ENCODE measurements around the gene MAB21L2.

MAB21L2 gene

DNA sequence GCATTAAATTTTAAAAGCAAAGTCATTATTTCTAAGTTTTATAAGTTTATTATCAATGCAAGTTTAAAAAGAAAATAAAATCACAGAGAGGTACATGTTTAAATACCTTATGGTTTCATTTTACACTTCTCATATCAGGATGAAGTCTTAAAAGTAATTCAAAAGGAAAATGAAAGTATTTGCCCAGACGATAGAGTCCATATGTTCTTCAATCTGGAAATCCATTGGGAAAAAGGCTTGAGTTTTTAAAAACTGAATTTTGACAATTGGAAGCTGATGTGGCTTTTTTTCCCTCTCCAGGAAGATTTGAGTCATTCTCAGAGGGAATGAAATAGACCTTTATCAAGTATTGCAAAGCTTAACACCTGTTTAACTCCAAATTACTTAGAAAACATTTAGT lies 37.1 kb downstream of the MAB21L2 start:
- no peak for DNase-seq

- DNase-seq, result no peak
These were observed 42.1 kb downstream of the MAB21L2 start for GRCh38 chr4:150624055-150624454.

DNA sequence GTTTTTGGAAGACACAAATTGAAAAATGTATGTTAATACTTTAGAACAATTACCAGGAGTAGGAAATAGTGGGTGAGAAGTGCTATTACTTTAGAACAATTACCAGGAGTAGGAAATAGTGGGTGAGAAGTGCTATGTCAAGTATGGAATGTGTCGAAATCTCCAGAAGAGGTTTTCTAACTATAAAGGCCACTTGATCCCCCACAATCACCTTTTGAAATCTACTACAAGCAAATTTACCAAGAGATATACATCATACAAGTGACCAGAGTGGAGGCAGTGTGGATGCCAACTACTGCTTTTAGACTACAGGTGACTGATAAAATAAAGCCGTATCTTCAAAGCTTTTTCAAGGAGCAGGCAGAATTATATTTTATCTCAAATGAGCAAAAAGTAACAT lies 43.1 kb downstream of the MAB21L2 start:
- DNase-seq, result no peak

- DNase-seq, result no peak
These were observed 46.1 kb downstream of the MAB21L2 start for GRCh38 chr4:150628073-150628472.

DNA sequence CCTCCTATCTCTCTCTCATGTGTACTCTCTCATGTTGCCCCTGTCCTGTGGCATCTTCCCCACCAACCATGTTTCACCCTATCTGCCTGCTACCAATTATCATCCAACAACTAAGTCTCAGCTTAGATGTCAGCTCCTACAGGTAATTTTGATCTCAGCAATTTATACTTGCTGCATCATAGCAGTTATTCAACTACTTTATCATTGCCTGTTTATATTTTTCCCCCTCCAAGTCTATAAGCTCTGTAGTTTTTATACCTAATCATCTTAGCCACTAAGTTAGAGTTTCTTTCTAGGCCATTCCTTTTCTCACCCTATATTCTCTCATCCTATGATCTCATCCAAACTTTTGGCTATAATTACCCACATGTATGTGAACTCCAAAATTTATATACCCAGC lies 50.7 kb downstream of the MAB21L2 start:
- DNase-seq, result no peak

Data from central memory CD4-positive, alpha-beta T cell (primary cell).